ENCODE data around the gene IPCEF1.

The IPCEF1 gene

GRCh38 chr6:154243793-154244750, 112.5 kb downstream of the IPCEF1 start:
- no peak for DNase-seq

GRCh38 chr6:154242617-154243357, 113.8 kb downstream of the IPCEF1 start:
- no peak for DNase-seq

- no peak for DNase-seq
These were observed 115.0 kb downstream of the IPCEF1 start for GRCh38 chr6:154241581-154241980.

- peak; percentile 68 for DNase-seq
These were observed 115.5 kb downstream of the IPCEF1 start for GRCh38 chr6:154241061-154241460.

GRCh38 chr6:154239392-154239791, 117.2 kb downstream of the IPCEF1 start:
- peak; percentile 39 for DNase-seq

- DNase-seq, result no peak
These were observed 117.8 kb downstream of the IPCEF1 start for GRCh38 chr6:154238831-154239230.

- no peak for DNase-seq
These were observed 119.8 kb downstream of the IPCEF1 start for GRCh38 chr6:154236646-154237301.

- no peak for DNase-seq
These were observed 122.4 kb downstream of the IPCEF1 start for GRCh38 chr6:154234019-154234772.

GRCh38 chr6:154233383-154233782, 123.2 kb downstream of the IPCEF1 start:
- no peak for DNase-seq

GRCh38 chr6:154232013-154232910, 124.3 kb downstream of the IPCEF1 start:
- peak; percentile 24 for DNase-seq

GRCh38 chr6:154230910-154231595, 125.5 kb downstream of the IPCEF1 start:
- DNase-seq, result peak; percentile 35

GRCh38 chr6:154230393-154230792, 126.2 kb downstream of the IPCEF1 start:
- DNase-seq, result no peak

- peak; percentile 87 for DNase-seq
These were observed 126.8 kb downstream of the IPCEF1 start for GRCh38 chr6:154229786-154230185.

GRCh38 chr6:154228521-154228905, 128.1 kb downstream of the IPCEF1 start:
- no peak for DNase-seq

- DNase-seq, result no peak
These were observed 128.6 kb downstream of the IPCEF1 start for GRCh38 chr6:154227862-154228520.

GRCh38 chr6:154226461-154226860, 130.1 kb downstream of the IPCEF1 start:
- DNase-seq, result no peak

- no peak for DNase-seq
These were observed 133.3 kb downstream of the IPCEF1 start for GRCh38 chr6:154223296-154223695.

GRCh38 chr6:154222716-154223115, 133.9 kb downstream of the IPCEF1 start:
- no peak for DNase-seq

- DNase-seq, result no peak
These were observed 137.4 kb downstream of the IPCEF1 start for GRCh38 chr6:154219250-154219649.

- DNase-seq, result no peak
These were observed 137.8 kb downstream of the IPCEF1 start for GRCh38 chr6:154218787-154219186.
